MM.1S (cell line): ENCODE results near the gene SH3GL3.

Experiments
- DNase-seq: peaks from one replicate; pipeline ENCODE4 v3.0.0-alpha.2; 2015
- H2AFZ ChIP-seq: fragments of 300-600 bp; sonication (generic); 2 replicates; pipeline ENCODE4 v1.6.0; 2016; ENCODE audit warnings: antibody characterized with exemption, low read length
- H3F3A ChIP-seq: fragments of 300-600 bp; sonication (generic); 2 replicates; pipeline ENCODE4 v1.6.1; 2016; ENCODE audit warnings: mild to moderate bottlenecking, antibody characterized with exemption, low read length, moderate library complexity, mixed read lengths; ENCODE audit not compliant: insufficient read depth
- H3K27ac ChIP-seq: fragments of 300-600 bp; sonication (generic); 2 replicates; pipeline ENCODE4 v1.5.1; 2016; ENCODE audit warnings: mild to moderate bottlenecking, low read length
- H3K27me3 ChIP-seq: fragments of 300-600 bp; sonication (generic); replicated peaks from 2 replicates; pipeline ENCODE4 v1.6.0; 2016; ENCODE audit warnings: low read length; ENCODE audit not compliant: insufficient read depth
- H3K36me3 ChIP-seq: fragments of 300-600 bp; sonication (generic); replicated peaks from 2 replicates; pipeline ENCODE4 v1.6.1; 2016; ENCODE audit warnings: mild to moderate bottlenecking, low read length, mixed read lengths; ENCODE audit not compliant: insufficient read depth
- H3K4me1 ChIP-seq: fragments of 300-600 bp; sonication (generic); 2 replicates; pipeline ENCODE4 v1.6.1; 2016; ENCODE audit warnings: low read length, mixed read lengths
- H3K4me2 ChIP-seq: fragments of 300-600 bp; sonication (generic); 2 replicates; pipeline ENCODE4 v1.6.0; 2016; ENCODE audit warnings: low read depth, low read length
- H3K4me3 ChIP-seq: fragments of 300-600 bp; sonication (generic); 2 replicates; pipeline ENCODE4 v1.5.1; 2016; ENCODE audit warnings: low read length, mixed read lengths
- H3K79me2 ChIP-seq: fragments of 300-600 bp; sonication (generic); 2 replicates; pipeline ENCODE4 v1.6.1; 2016; ENCODE audit warnings: mixed run types, low read length, mixed read lengths
- H3K9ac ChIP-seq: fragments of 300-600 bp; sonication (generic); 2 replicates; pipeline ENCODE4 v1.6.1; 2016; ENCODE audit warnings: low read length, mixed read lengths
- H3K9me2 ChIP-seq: fragments of 300-600 bp; sonication (generic); replicated peaks from 2 replicates; pipeline ENCODE4 v1.6.1; 2016; ENCODE audit warnings: mild to moderate bottlenecking, low read length, mixed read lengths; ENCODE audit not compliant: insufficient read depth
- H3K9me3 ChIP-seq: fragments of 300-600 bp; sonication (generic); replicated peaks from 2 replicates; pipeline ENCODE4 v1.6.1; 2016; ENCODE audit warnings: mild to moderate bottlenecking, low read length, mixed read lengths; ENCODE audit not compliant: insufficient read depth
- H4K20me1 ChIP-seq: fragments of 300-600 bp; sonication (generic); 2 replicates; pipeline ENCODE4 v1.6.1; 2016; ENCODE audit warnings: mild to moderate bottlenecking, low read length, moderate library complexity, mixed read lengths; ENCODE audit not compliant: insufficient read depth
- CTCF ChIP-seq: fragments of 300-600 bp; sonication (generic); IDR thresholded peaks from 2 replicates; pipeline ENCODE4 v1.5.1; 2016; ENCODE audit warnings: antibody characterized with exemption, low read length, mixed read lengths
- EZH2 ChIP-seq: fragments of 300-600 bp; sonication (generic); optimal IDR thresholded peaks from 2 replicates; pipeline ENCODE3; 2017; ENCODE audit warnings: low read depth, mild to moderate bottlenecking, antibody characterized with exemption, low read length, mixed read lengths
- EZH2phosphoT487 ChIP-seq: fragments of 300-600 bp; sonication (generic); IDR thresholded peaks from 2 replicates; pipeline ENCODE4 v1.6.1; 2018; ENCODE audit warnings: antibody characterized with exemption, low read length

SH3GL3 gene

GRCh38 chr15:83410532-83410931, 36.6 kb upstream of the SH3GL3 start:
- no peak for TF ChIP-seq EZH2phosphoT487
- no peak for TF ChIP-seq EZH2
- no peak for TF ChIP-seq CTCF
- Histone ChIP-seq H3K9me2 (no peaks in the 10 kb centered on the region), H3K9me3 (no peaks in the 10 kb centered on the region), H3K9ac (no peak overlapping the region), H3K36me3 (no peaks in the 10 kb centered on the region), H4K20me1 (no peaks in the 10 kb centered on the region), H3K27me3 (no peaks in the 10 kb centered on the region), H3K4me2 (no peak overlapping the region), H2AFZ (no peak overlapping the region), H3K4me3 (no peak overlapping the region), H3K4me1 (no peaks in the 10 kb centered on the region), H3K27ac (no peak overlapping the region), H3K79me2 (no peaks in the 10 kb centered on the region), H3F3A (no peaks in the 10 kb centered on the region)
- no peak for DNase-seq

- no peak for TF ChIP-seq EZH2
- Histone ChIP-seq H3K27me3 (no peaks in the 10 kb centered on the region), H3K36me3 (no peaks in the 10 kb centered on the region), H3K9ac (no peak overlapping the region), H3K4me2 (no peak overlapping the region), H4K20me1 (no peaks in the 10 kb centered on the region), H3K4me3 (no peak overlapping the region), H3K27ac (no peak overlapping the region), H2AFZ (no peak overlapping the region), H3F3A (no peaks in the 10 kb centered on the region), H3K9me2 (no peaks in the 10 kb centered on the region), H3K79me2 (no peaks in the 10 kb centered on the region), H3K9me3 (no peaks in the 10 kb centered on the region), H3K4me1 (no peaks in the 10 kb centered on the region)
- DNase-seq, result no peak
Measured at GRCh38 chr15:83413054-83413719, 34.0 kb upstream of the SH3GL3 start.

GRCh38 chr15:83422081-83422480, 25.1 kb upstream of the SH3GL3 start:
- no peaks in the 10 kb centered on the region for H3K27me3 ChIP-seq
- no peaks in the 10 kb centered on the region for H3K36me3 ChIP-seq
- H3K4me2 ChIP-seq, result no peak overlapping the region
- H4K20me1 ChIP-seq, result no peaks in the 10 kb centered on the region
- no peaks in the 10 kb centered on the region for H3K9me2 ChIP-seq
- no peak overlapping the region for H2AFZ ChIP-seq
- no peak overlapping the region for H3K4me3 ChIP-seq
- H3K9ac ChIP-seq, result no peak overlapping the region
- no peaks in the 10 kb centered on the region for H3K4me1 ChIP-seq
- H3F3A ChIP-seq, result no peaks in the 10 kb centered on the region
- no peaks in the 10 kb centered on the region for H3K79me2 ChIP-seq
- no peak for DNase-seq
- no peaks in the 10 kb centered on the region for H3K9me3 ChIP-seq
- TF ChIP-seq EZH2phosphoT487, result no peak
- no peak for TF ChIP-seq EZH2
- TF ChIP-seq CTCF, result no peak
- no peak overlapping the region for H3K27ac ChIP-seq

- no peaks in the 10 kb centered on the region for H3K36me3 ChIP-seq
- no peak overlapping the region for H3K27ac ChIP-seq
- no peak overlapping the region for H3K9ac ChIP-seq
- H2AFZ ChIP-seq, result no peak overlapping the region
- H3K9me2 ChIP-seq, result no peaks in the 10 kb centered on the region
- no peaks in the 10 kb centered on the region for H3K4me1 ChIP-seq
- no peak overlapping the region for H3K4me3 ChIP-seq
- H3K79me2 ChIP-seq, result no peaks in the 10 kb centered on the region
- no peak for DNase-seq
- no peaks in the 10 kb centered on the region for H4K20me1 ChIP-seq
- H3K27me3 ChIP-seq, result no peaks in the 10 kb centered on the region
- no peak overlapping the region for H3K4me2 ChIP-seq
- H3F3A ChIP-seq, result no peaks in the 10 kb centered on the region
- H3K9me3 ChIP-seq, result no peaks in the 10 kb centered on the region
- TF ChIP-seq EZH2phosphoT487 (no peak), EZH2 (no peak), CTCF (no peak)
Measured at GRCh38 chr15:83422541-83422940, 24.6 kb upstream of the SH3GL3 start.
